H1 (cell line): ENCODE data around the gene TOP3A.

Experiments
- EZH2 ChIP-seq: fragments of 200-600 bp; sonication (generic); IDR thresholded peaks from 2 replicates; pipeline ENCODE4 v1.7.1; 2012; ENCODE audit warnings: low read depth, mild to moderate bottlenecking, moderate library complexity, low read length, inconsistent platforms; ENCODE audit not compliant: severe bottlenecking
- TF ChIP-seq, protein P1 (sequence below), 3 experiments: IDR thresholded peaks; 1 replicate in 2 of 3; 2 replicates in 1 of 3; pipeline versions ENCODE4 v1.5.1 to v1.6.1; 2011; ENCODE audit warnings: low read length in 3 of 3, mild to moderate bottlenecking in 3 of 3, inconsistent platforms in 2 of 3, low read depth in 1 of 3, moderate library complexity in 1 of 3; ENCODE audit not compliant: insufficient read depth in 1 of 3; ENCODE audit errors: control extremely low read depth in 1 of 3

DNA sequence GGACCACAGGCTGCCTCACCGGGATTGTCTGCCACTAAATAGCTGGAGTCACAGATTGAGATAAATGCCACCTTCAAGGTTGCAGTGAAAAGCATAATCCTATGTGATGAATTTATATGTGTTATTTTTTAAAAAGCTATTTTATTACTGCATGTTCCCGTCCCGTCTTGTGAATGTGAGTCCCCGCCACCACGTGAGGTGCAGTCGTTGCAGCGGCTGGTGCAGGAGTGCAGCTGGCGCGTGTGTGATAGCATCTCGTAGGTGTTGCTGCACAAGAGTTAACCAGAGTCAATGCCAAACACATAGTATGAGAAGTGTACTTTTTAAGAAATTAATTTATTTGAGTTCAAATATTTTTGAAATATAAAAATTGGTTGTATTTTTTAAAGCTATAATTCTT, 12.8 kb upstream of the TOP3A start:
- TF ChIP-seq, protein P1, sequence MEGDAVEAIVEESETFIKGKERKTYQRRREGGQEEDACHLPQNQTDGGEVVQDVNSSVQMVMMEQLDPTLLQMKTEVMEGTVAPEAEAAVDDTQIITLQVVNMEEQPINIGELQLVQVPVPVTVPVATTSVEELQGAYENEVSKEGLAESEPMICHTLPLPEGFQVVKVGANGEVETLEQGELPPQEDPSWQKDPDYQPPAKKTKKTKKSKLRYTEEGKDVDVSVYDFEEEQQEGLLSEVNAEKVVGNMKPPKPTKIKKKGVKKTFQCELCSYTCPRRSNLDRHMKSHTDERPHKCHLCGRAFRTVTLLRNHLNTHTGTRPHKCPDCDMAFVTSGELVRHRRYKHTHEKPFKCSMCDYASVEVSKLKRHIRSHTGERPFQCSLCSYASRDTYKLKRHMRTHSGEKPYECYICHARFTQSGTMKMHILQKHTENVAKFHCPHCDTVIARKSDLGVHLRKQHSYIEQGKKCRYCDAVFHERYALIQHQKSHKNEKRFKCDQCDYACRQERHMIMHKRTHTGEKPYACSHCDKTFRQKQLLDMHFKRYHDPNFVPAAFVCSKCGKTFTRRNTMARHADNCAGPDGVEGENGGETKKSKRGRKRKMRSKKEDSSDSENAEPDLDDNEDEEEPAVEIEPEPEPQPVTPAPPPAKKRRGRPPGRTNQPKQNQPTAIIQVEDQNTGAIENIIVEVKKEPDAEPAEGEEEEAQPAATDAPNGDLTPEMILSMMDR (IDR thresholded peaks at IDR 0.05; ENCODE audit: control extremely low read depth in 1 of 3, insufficient read depth in 1 of 3, low read depth in 1 of 3, low read length in 3 of 3): no peak
- no peak for TF ChIP-seq EZH2
